SK-N-SH (cell line): ENCODE results near the gene SRP14. TPM values are rescaled to one million over a fixed set of nuclear protein-coding genes. Genes with fewer than 3 reads are reported as not detected.

Experiments used
- CTCF ChIA-PET: fragments of 300-600, 350-600 bp; formaldehyde crosslinking; extraction: SDS; loops from one replicate; lab custom pipeline; 2021; lab: Yijun Ruan, JAX
- POLR2A ChIA-PET: fragments of 350-600 bp; sonication (Branson Sonifier 250); formaldehyde crosslinking; extraction: SDS; loops from one replicate; lab custom pipeline; 2020; ENCODE audit warnings: antibody characterized with exemption, inconsistent platforms; lab: Yijun Ruan, JAX
- DNase-seq: peaks from one replicate; pipeline ENCODE4 v3.0.0; 2012
- H2AFZ ChIP-seq: fragments of 200-600 bp; sonication (generic); 2 replicates; pipeline ENCODE4 v1.8.1; 2016; ENCODE audit warnings: antibody characterized with exemption, mild to moderate bottlenecking, low read depth
- H3F3A ChIP-seq: fragments of 200-600 bp; sonication (generic); replicated peaks from 2 replicates; pipeline ENCODE3; 2016; ENCODE audit warnings: antibody characterized with exemption, mild to moderate bottlenecking; ENCODE audit not compliant: insufficient read depth
- H3K27ac ChIP-seq, 2 experiments: fragments of 200-500 bp in 1 of 2; fragments of 200-600 bp in 1 of 2; sonication (Bioruptor generic) in 1 of 2; sonication (generic), shearing (Covaris generic) in 1 of 2; 2 replicates each; pipeline versions ENCODE4 v1.5.1 to v1.6.1; 2014 to 2016; ENCODE audit warnings: low read depth in 2 of 2, inconsistent platforms in 1 of 2, low read length in 1 of 2, mild to moderate bottlenecking in 1 of 2, mixed read lengths in 1 of 2
- H3K27me3 ChIP-seq: fragments of 200-600 bp; sonication (generic), shearing (Covaris generic); 2 replicates; pipeline ENCODE4 v1.6.1; 2016; ENCODE audit warnings: mixed run types; ENCODE audit not compliant: insufficient read depth
- H3K36me3 ChIP-seq, 2 experiments: fragments of 200-500 bp in 1 of 2; fragments of 200-600 bp in 1 of 2; sonication (Bioruptor generic) in 1 of 2; sonication (generic) in 1 of 2; replicated peaks in 1 of 2; 2 replicates each; pipeline versions ENCODE3 to v1.5.1; 2014 to 2016; ENCODE audit warnings: low read length in 1 of 2, mild to moderate bottlenecking in 1 of 2; ENCODE audit not compliant: insufficient read depth in 2 of 2, control insufficient read depth in 1 of 2
- H3K4me1 ChIP-seq, 2 experiments: fragments of 200-500 bp in 1 of 2; fragments of 200-600 bp in 1 of 2; sonication (Bioruptor generic) in 1 of 2; sonication (generic), shearing (Covaris generic) in 1 of 2; 2 replicates each; pipeline versions ENCODE4 v1.5.1 to v1.6.1; 2014 to 2016; ENCODE audit warnings: low read depth in 1 of 2, low read length in 1 of 2, mixed run types in 1 of 2; ENCODE audit not compliant: insufficient read depth in 2 of 2, control insufficient read depth in 1 of 2
- H3K4me2 ChIP-seq: fragments of 200-600 bp; sonication (generic), shearing (Covaris generic); 2 replicates; pipeline ENCODE4 v1.6.1; 2017; ENCODE audit warnings: mixed run types
- H3K4me3 ChIP-seq, 2 experiments: fragments of 200-500 bp in 1 of 2; fragments of 200-600 bp in 1 of 2; sonication (Bioruptor generic) in 1 of 2; sonication (generic), shearing (Covaris generic) in 1 of 2; 2 replicates each; pipeline versions ENCODE4 v1.5.1 to v1.8.1; 2014 to 2016; ENCODE audit warnings: low read depth in 2 of 2, inconsistent platforms in 1 of 2, low read length in 1 of 2, mild to moderate bottlenecking in 1 of 2, mixed read lengths in 1 of 2, moderate library complexity in 1 of 2
- H3K79me2 ChIP-seq: fragments of 200-600 bp; sonication (generic); 2 replicates; pipeline ENCODE4 v1.8.1; 2017; ENCODE audit warnings: mild to moderate bottlenecking; ENCODE audit not compliant: insufficient read depth
- H3K9ac ChIP-seq: fragments of 200-600 bp; sonication (generic); 2 replicates; pipeline ENCODE4 v1.6.1; 2017; ENCODE audit warnings: mixed run types
- H3K9me2 ChIP-seq: fragments of 200-600 bp; sonication (generic); 2 replicates; pipeline ENCODE4 v1.6.1; 2017; ENCODE audit warnings: mixed run types
- H3K9me3 ChIP-seq: fragments of 200-600 bp; sonication (generic); 2 replicates; pipeline ENCODE4 v1.6.1; 2017; ENCODE audit warnings: mixed run types, mild to moderate bottlenecking, moderate library complexity
- H4K20me1 ChIP-seq: fragments of 200-600 bp; sonication (generic); 2 replicates; pipeline ENCODE4 v1.6.1; 2017; ENCODE audit warnings: mild to moderate bottlenecking, mixed run types; ENCODE audit not compliant: insufficient read depth
- CHD2 ChIP-seq: fragments of 150-350 bp; IDR thresholded peaks from 2 replicates; pipeline ENCODE4 v1.6.1; 2018; ENCODE audit warnings: low read length; ENCODE audit not compliant: partially characterized antibody
- ELF1 ChIP-seq: IDR thresholded peaks from 2 replicates; pipeline ENCODE4 v1.4.0; 2012
- EP300 ChIP-seq, 2 experiments: IDR thresholded peaks; 2 replicates each; pipeline versions ENCODE4 v1.4.0 to v1.6.1; 2012; ENCODE audit warnings: borderline replicate concordance in 1 of 2, low read depth in 1 of 2, low read length in 1 of 2
- EZH2phosphoT487 ChIP-seq: fragments of 200-600 bp; sonication (generic); IDR thresholded peaks from 2 replicates; pipeline ENCODE4 v1.6.1; 2017; ENCODE audit warnings: low read depth, mixed run types, mild to moderate bottlenecking, antibody characterized with exemption, moderate library complexity, borderline replicate concordance
- GABPA ChIP-seq: IDR thresholded peaks from 2 replicates; pipeline ENCODE4 v1.4.0; 2012; ENCODE audit warnings: low read depth, mild to moderate bottlenecking
- GATA2 ChIP-seq: sonication (generic); formaldehyde crosslinking; IDR thresholded peaks from 2 replicates; pipeline ENCODE4 v1.5.0; 2020; ENCODE audit warnings: mild to moderate bottlenecking, missing genetic modification reagents
- IRF3 ChIP-seq: fragments of 150-350 bp; IDR thresholded peaks from 2 replicates; pipeline ENCODE4 v1.6.1; 2016; ENCODE audit warnings: mild to moderate bottlenecking, low read depth, low read length
- MAX ChIP-seq: IDR thresholded peaks from 2 replicates; pipeline ENCODE4 v1.4.0; 2012; ENCODE audit warnings: low read depth
- MXI1 ChIP-seq: IDR thresholded peaks from 2 replicates; pipeline ENCODE4 v1.6.1; 2012; ENCODE audit warnings: mild to moderate bottlenecking, low read depth, low read length, improper control_type of control experiment
- NRF1 ChIP-seq: IDR thresholded peaks from 2 replicates; pipeline ENCODE4 v1.6.1; 2012; ENCODE audit warnings: low read depth, mild to moderate bottlenecking, low read length
- PBX3 ChIP-seq: IDR thresholded peaks from 2 replicates; pipeline ENCODE4; 2012
- POLR2AphosphoS5 ChIP-seq: IDR thresholded peaks from 2 replicates; pipeline ENCODE4 v1.6.1; 2012; ENCODE audit warnings: low read depth, low read length
- RAD21 ChIP-seq: IDR thresholded peaks from 2 replicates; pipeline ENCODE4 v1.6.1; 2012; ENCODE audit warnings: mild to moderate bottlenecking, low read length
- RCOR1 ChIP-seq: fragments of 150-350 bp; IDR thresholded peaks from 2 replicates; pipeline ENCODE4 v1.6.1; 2017; ENCODE audit warnings: antibody characterized with exemption, low read length
- REST ChIP-seq: IDR thresholded peaks from 2 replicates; pipeline ENCODE4 v1.6.1; 2012; ENCODE audit warnings: mild to moderate bottlenecking, low read depth, low read length, moderate library complexity
- RXRA ChIP-seq: IDR thresholded peaks from 2 replicates; pipeline ENCODE4 v1.4.0; 2012; ENCODE audit warnings: low read depth, mild to moderate bottlenecking, borderline replicate concordance
- SIN3A ChIP-seq: IDR thresholded peaks from 2 replicates; pipeline ENCODE4 v1.6.1; 2012; ENCODE audit warnings: low read depth, mild to moderate bottlenecking, low read length, moderate library complexity, borderline replicate concordance
- TAF1 ChIP-seq: IDR thresholded peaks from 2 replicates; pipeline ENCODE4 v1.6.1; 2012; ENCODE audit warnings: low read depth, mild to moderate bottlenecking, low read length, moderate library complexity, borderline replicate concordance
- YY1 ChIP-seq: IDR thresholded peaks from 2 replicates; pipeline ENCODE4 v1.4.0; 2012; ENCODE audit warnings: low read depth, mild to moderate bottlenecking
- WGBS: methylation state at CpG from one replicate; pipeline ENCODE4 v1.1.6; 2017; ENCODE audit warnings: low lambda C conversion rate; 5-methylcytosine and 5-hydroxymethylcytosine counted together
- polyA plus RNA-seq, 3 experiments: library from polyadenylated mRNA; depleted of rRNA; stranded (reverse); fragments of >200 nt; gene quantifications; 2 replicates each; pipeline ENCODE4 v1.2.3, GENCODE V29; 2012

SRP14 gene
- 489 and 501 TPM in 2 replicates for polyA plus RNA-seq (2012; rRNA removed)
- polyA plus RNA-seq (2012; cell fraction: cytosol; rRNA removed) = 524 and 758 TPM in 2 replicates
- 94.9 and 167 TPM in 2 replicates for polyA plus RNA-seq (2012; cell fraction: nucleus; rRNA removed)

GRCh38 chr15:40038638-40039543 lies at the start of gene SRP14:
SRP14 (minus strand) TSS chr15:40039181; CDS start chr15:40039116, 65 bp downstream.
- no peaks in the 10 kb centered on the region for H3K9me3 ChIP-seq
- H3K4me2 ChIP-seq = peak within 1 kb of the TSS; percentile 92
- peaks cover 0 to 20% of the 10 kb centered on the region in 2 experiments; a peak in 2 of 4 replicates for H3K4me1 ChIP-seq
- H3K79me2 ChIP-seq = peaks cover 42% of the 10 kb centered on the region
- POLR2A ChIA-PET = interaction anchor here (0.5 to 0.7 kb wide), 4 partner anchors 43 to 123 kb away, joined by 3 read pairs; partner anchors contain the start of gene BMF
- TF ChIP-seq NRF1 (no peak), MXI1 (peak; percentile 68; the same call in 1 of the 2 replicates), CHD2 (peak; percentile 74), YY1 (0 out of 2 replicates have a peak, but pooled peaks have one; percentile 21), IRF3 (0 out of 2 replicates have a peak, but pooled peaks have one; percentile 18), POLR2AphosphoS5 (peak; percentile 90), EZH2phosphoT487 (no peak), MAX (peak; percentile 61; the same call in 1 of the 2 replicates), GABPA (peak; percentile 96), EP300 (IDR thresholded peaks at IDR 0.05; ENCODE audit: borderline replicate concordance in 1 of 2, low read depth in 1 of 2, low read length in 1 of 2) (peak in 1 of 2 experiments; percentile 46; a peak in 1 of 4 replicates), ELF1 (peak; percentile 52), RAD21 (no peak), GATA2 (0 out of 2 replicates have a peak, but pooled peaks have one; percentile 21), TAF1 (peak; percentile 80), RXRA (no peak), RCOR1 (peak; percentile 31; the same call in 1 of the 2 replicates), PBX3 (peak; percentile 56; the same call in 1 of the 2 replicates), SIN3A (peak; percentile 56; the same call in 1 of the 2 replicates), REST (0 out of 2 replicates have a peak, but pooled peaks have one; percentile 6)
- no peaks in the 10 kb centered on the region for H3K27me3 ChIP-seq
- peak within 1 kb of the TSS; percentile 99 for H3K9ac ChIP-seq
- no peaks in the 10 kb centered on the region for H4K20me1 ChIP-seq
- peak; percentile 95 for DNase-seq
- peaks cover 22% of the 10 kb centered on the region for H3F3A ChIP-seq
- 2% methylated on average over 27 of the region's 59 CpGs for WGBS
- peak within 1 kb of the TSS; percentile 88 to 92 for H3K27ac ChIP-seq
- H2AFZ ChIP-seq = peak within 1 kb of the TSS; percentile 93
- H3K9me2 ChIP-seq = no peaks in the 10 kb centered on the region
- CTCF ChIA-PET = interaction anchor here (0.9 to 8.7 kb wide), 10 partner anchors 10 to 353 kb away, joined by 3 to 53 read pairs (median 4); partner anchors contain the start of genes ANKRD63 and INAFM2
- H3K4me3 ChIP-seq = peak within 1 kb of the TSS; percentile 77 to 94
- H3K36me3 ChIP-seq = peaks cover 35 to 39% of the 10 kb centered on the region in 2 experiments
